Vagina (tissue), 2 donors: ENCODE results near the gene FLYWCH2.

ENCODE experiments used
- POLR2A ChIP-seq, 2 donors: fragments of 450-650 bp; IDR thresholded peaks; one replicate each; pipeline ENCODE4 v1.6.1; 2017; ENCODE audit warnings: antibody characterized with exemption in 2 of 2, mild to moderate bottlenecking in 2 of 2, moderate library complexity in 2 of 2
- POLR2AphosphoS5 ChIP-seq, 2 donors: sonication (generic); formaldehyde crosslinking; IDR thresholded peaks; one replicate each; pipeline ENCODE4 v1.9.0; 2017; ENCODE audit warnings: antibody characterized with exemption in 2 of 2, mild to moderate bottlenecking in 2 of 2, low read depth in 1 of 2; ENCODE audit not compliant: insufficient read depth in 1 of 2

DNA sequence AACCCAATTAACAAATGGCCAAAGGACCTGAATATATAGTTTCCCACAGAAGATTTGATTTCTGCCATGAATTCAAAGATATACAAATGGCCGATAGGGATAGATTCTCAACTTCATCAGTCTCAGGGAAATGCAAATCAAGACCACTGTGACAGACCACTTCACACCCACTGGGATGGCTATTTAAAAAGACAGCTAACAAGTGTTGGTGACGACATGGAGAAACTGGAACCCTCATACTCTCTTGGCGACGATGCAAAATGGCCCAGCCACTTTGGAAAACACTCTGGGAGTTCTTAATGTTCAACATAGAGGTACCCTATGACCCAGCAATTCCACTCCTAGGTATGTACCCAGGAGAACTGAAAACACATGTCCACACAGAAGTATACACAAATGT, 63.6 kb downstream of the FLYWCH2 start:
- no peak for TF ChIP-seq POLR2AphosphoS5 (IDR thresholded peaks at IDR 0.05; ENCODE audit: insufficient read depth in 1 of 2, low read depth in 1 of 2)
- no peak for TF ChIP-seq POLR2A (IDR thresholded peaks at IDR 0.05)
